Amniotic stem cell (primary cell): ENCODE data around the gene TESK2.
A peak's percentile ranks its signal among the peaks of the same experiment; 100 is the strongest.
"Not testable (repeated sequence)": the region's sequence is repeated elsewhere in the genome, so short reads cannot be mapped to it uniquely, and the experiment has no call there.

Source experiments
- DNase-seq: peaks from one replicate; lab custom pipeline; 2025; lab: John Stamatoyannopoulos, UW

The TESK2 gene

DNA sequence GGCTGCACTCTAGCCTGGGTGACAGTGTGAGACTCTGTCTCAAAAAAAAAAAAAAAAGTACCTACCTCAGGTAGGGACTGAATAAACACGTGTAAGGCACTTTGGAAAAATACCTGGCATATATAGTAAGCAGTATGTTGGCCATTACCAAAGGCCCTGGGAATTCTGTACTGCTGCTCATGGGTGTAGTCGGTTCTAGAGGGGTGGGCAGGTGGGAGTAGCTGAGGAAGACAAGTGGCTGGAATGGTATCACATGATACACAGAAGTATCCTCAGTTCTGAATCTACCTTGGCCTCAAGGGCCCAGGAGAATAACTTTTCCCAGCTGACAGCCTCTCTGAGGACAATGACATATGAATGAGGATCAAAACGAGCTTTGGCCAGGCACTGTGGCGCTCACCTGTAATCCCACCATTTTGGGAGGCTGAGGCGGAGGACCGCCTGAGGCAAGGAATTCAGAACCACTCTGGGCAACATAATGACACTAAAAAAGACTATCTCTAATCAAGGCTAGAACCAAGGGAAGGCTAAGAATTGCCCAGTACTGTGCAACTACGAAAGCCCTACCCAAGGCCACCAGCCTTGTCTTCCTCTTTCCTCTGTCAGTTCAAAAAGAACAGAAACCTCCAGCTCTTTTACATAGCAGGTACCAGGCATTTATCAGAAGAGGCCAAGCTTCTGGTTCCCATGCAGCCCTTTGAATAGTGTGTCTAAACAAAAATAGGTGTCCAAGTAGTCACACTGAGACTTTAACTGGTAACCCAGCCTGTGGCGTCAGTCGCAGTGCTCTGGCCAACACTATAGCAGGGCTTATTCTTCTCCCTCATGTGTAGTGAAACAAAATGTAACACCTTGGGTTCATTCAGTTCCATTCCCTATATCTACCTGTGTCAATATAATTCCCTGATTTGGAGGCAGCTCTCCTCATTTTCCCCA lies 19.3 kb upstream of the TESK2 start:
- no peak for DNase-seq

DNA sequence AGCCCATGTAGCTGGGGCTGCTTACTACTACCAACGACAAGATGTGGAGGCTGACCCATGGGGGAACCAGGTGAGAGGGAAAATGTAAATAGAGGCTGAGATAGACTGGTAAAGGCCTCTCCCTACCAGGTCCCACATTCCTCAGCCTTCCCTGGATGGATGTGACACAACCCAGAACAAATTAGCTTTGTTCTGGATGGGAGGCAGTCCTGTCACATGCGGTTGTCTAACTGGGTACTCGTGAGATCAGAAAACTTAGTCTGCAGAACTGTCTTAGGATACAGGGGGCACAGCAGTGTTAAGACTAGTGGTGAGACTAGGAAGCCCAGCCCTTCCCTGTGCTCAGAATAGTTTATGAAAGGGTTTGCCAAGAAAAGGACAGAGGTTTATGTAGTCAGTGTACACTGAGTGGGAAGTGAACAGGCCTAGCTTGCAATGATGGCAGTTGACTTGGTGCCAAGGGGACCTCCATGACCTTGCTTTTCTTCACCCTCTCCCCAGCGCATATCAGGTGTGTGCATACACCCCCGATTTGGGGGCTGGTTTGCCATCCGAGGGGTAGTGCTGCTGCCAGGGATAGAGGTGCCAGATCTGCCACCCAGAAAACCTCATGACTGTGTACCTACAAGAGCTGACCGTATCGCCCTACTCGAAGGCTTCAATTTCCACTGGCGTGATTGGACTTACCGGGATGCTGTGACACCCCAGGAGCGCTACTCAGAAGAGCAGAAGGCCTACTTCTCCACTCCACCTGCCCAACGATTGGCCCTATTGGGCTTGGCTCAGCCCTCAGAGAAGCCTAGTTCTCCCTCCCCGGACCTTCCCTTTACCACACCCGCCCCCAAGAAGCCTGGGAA lies 17.6 kb upstream of the TESK2 start:
- no peak for DNase-seq

DNA sequence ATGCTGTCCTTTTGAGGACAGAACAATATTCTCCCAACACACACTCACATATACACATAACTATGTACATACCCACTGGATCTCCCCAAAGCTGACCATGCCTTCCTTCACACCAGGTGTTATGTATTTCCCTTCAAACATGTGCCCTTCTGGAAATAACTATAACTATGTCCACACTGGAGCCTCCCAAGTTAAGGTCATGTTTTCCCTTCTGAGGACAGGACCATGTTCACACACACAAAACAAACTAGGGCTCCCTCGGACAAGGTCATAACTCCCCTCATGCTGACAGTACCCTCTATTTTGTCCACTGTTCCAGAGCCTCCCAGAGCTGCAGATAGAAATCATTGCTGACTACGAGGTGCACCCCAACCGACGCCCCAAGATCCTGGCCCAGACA lies 16.9 kb upstream of the TESK2 start:
- DNase-seq: no peak

DNA sequence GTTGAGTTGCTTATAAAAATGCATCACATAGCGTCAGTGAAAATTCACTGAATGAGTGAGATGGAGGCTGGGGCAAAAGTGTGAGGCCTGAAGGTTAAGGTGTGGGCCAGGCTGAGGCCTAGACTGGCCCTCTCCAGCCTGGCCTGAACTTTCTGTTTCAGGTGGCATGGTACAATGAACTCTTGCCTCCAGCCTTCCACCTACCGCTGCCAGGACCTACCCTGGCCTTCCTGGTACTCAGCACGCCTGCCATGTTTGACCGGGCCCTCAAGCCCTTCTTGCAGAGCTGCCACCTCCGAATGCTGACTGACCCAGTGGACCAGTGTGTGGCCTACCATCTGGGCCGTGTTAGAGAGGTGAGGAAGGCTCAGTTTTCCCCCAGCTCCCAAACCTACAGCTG lies 16.2 kb upstream of the TESK2 start:
- DNase-seq: no peak

DNA sequence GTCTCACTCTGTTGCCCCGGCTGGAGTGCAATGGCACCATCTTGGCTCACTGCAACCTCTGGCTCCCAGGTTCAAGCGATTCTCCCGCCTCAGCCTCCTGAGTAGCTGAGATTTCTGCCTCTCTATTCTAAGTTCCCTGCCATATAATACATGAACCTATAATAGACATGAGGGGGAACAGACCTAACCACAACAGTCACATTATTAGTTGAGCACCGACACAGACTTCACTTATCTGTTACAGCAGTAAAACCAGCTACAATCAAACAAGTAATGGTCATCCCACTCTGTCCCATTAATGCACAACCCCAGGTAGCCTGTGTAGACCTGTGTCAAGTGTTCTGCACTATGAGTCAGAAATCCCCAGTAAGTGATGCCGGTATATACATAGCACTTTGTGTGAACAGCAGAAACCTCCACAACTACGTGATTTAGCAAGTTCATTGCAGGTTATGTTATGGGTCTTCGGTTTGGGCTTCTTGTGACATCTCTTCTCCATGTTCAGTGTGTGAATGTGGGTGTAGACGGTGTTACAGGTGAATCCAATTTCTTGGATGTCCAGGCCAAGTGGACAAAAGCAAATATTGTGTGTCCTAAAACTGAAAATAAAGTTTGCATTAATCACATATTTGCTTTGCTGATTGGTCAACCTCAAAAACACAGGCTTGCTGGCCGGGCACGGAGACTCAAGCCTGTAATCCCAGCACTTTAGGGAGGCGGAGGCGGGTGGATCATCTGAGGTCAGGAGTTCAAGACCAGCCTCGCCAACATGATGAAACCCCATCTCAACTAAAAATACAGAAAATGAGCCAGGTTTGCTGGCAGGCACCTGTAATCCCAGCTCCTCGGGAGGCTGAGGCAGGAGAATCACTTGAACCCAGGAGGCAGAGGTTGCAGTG lies 12.7 kb upstream of the TESK2 start:
- no peak for DNase-seq

DNA sequence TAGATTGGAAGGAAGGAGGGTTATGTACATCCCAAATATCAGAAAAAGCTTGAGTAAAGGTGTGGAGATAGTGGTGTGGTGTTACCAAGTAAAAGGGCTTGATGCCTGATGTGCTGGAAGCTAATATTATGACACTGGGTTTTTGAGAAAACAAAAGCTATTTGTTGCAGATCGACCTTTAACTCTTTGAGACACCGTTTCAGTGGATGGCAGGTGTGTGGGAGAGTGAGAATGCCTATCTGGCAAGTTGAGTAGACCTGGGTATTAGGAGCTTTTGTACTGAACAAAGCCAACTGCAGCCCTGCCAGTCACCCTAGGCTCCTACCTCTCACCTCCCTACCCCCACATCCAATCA lies 10.5 kb upstream of the TESK2 start:
- no peak for DNase-seq

DNA sequence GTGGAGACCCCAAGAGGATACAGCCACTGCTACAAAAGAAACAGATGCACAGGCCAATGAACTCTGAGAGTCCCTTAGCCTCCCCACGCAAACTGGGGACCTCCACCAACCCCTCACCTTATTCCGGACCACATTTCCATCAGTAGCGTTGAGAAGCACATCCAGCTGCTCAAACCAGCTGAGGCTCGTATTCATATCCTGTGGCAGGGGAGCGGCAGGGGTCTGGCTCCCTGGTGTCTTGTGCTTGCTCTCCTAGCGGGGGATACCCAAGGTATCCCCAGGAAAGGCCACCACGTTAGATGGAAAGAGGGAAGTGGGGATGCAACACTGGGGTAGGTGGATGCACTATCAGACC lies 8.4 kb upstream of the TESK2 start:
- no peak for DNase-seq

DNA sequence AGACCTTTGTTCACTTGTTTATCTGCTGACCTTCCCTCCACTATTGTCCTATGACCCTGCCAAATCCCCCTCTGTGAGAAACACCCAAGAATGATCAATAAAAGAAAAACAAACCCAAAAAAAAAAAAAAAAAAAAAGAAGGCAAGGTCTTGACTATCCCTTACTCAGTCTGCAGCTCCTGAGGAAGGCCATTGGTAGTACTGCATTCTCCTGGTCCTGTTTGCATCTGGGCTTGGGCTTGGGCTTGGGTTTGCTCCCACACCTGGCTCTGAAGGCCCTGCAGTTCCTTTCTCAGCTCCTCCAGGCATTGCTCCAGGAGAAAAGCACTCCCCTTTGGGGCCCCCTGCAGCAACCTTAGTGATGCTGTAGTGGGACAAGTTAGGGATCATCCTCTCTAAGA lies 7.3 kb upstream of the TESK2 start:
- DNase-seq: no peak

DNA sequence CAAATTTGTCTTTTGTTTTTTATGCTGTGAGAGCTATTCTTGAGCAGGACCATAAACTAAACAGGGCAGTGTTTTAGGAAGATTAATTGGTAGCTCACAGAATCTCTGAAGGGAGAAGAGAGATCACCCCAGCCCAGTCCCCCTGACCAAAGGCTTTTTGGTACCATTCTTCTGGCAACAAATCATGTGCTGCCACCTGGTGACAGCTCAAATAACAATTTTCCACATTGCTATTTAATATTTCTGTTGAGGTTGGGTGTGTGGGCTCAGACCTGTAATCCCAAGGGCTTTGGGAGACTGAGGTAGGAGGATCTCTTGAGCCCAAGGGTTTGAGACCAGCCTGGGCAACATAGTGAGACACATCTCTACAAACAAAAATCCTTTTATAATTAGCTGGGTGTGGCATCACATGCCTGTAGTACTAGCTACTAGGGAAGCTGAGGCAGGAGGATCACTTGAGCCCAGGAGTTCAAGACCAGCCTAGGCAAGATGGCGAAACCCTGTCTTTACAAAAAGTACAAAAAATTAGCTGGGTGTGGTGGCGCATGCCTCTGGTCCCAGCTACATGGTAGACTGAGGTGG lies 2.2 kb upstream of the TESK2 start:
- peak; percentile 24 for DNase-seq

DNA sequence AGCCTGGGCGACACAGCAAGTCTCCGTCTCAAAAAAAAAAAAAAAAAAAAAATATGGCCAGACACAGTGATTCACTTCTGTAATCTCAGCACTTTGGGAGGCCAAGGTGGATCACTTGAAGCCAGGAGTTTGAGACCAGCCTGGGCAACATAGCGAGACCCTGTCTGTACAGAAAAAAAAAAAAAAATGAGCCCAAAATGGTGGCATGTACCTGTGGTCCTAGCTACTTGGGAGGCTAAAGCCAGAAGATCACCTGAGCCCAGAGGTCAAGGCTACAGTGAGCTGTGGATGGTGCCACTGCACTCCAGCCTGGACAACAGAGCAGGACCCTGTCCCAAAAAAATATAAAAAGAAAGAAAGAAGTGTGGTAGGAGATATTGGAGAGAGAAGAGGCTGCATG lies 1.7 kb upstream of the TESK2 start:
- DNase-seq: no peak

DNA sequence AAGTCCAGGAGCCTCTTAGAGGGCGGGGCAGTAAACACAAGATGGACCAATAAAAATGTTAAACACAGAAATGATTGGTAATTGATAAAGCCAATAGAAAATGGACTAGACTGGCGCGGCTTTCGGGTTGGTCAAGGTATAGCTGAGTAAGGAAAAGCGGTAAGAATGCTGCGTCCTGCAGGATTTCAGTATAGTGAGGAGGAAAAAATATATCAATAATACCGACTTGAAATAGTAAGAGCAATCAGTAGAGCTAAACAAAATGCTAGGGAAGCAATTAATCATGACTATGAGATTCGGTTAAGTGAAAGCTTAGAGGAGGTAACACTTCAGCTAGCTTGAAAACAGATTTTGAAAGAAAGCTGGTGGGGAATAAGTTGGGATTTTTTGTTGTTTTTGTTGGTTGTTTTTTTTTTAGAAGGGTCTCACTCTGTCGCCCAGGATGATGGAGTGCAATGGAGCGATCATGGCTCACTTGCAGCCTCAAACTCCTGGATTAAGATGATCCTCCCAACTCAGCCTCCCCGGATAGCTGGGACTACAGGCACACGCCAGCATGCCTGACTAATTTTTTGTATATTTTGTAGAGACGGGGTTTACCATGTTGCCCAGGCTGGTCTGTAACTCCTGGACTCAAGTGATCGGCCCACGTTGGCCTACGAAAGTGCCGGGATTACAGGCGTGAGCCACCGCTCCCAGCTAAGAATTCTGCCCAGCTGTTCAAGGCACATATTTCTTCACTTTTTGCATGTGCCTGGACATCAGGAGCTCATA lies 711 bp upstream of the TESK2 start:
- no peak for DNase-seq

DNA sequence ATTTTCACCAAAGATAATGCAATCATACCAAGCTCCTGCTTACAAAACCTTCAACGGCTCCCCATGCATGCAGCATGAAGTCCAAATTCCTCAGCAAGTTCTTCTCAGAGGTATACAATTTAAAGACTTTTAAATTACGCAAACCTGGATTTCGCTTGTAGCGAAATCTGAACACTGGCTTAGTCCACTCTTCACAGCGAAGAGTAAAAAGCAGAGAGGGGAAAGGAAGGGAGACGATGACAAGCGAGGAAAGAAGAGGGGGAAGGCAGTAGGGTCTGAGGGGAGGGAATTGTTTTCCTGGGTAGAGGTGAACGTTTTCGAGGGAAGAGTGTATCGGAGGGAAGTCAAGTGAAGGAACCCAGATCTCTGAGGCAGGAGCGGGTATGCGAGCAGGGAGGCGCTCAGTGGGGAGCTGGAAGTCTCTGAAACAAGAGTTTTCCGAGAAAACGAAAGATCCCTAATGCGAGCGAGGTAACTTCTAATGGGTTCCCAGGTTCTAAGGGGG lies 790 bp downstream of the TESK2 start:
- peak; percentile 12 for DNase-seq

DNA sequence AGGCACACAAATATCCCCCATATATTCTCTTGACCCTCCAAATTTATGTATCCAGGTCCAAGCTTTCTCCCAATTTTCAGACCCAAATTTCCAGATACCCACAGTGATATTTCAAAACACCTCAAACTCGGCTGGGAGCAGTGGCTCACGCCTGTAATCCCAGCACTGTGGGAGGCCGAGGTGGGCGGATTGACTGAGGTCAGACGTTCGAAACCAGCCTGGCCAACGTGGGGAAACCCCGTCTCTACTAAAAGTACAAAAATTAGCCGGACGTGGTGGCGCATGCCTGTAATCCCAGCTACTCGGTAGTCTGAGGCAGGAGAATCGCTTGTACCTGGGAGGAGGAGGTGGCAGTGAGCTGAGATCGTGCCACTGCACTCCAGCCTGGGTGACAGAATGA lies 1.6 kb downstream of the TESK2 start:
- not testable (repeated sequence) for DNase-seq

DNA sequence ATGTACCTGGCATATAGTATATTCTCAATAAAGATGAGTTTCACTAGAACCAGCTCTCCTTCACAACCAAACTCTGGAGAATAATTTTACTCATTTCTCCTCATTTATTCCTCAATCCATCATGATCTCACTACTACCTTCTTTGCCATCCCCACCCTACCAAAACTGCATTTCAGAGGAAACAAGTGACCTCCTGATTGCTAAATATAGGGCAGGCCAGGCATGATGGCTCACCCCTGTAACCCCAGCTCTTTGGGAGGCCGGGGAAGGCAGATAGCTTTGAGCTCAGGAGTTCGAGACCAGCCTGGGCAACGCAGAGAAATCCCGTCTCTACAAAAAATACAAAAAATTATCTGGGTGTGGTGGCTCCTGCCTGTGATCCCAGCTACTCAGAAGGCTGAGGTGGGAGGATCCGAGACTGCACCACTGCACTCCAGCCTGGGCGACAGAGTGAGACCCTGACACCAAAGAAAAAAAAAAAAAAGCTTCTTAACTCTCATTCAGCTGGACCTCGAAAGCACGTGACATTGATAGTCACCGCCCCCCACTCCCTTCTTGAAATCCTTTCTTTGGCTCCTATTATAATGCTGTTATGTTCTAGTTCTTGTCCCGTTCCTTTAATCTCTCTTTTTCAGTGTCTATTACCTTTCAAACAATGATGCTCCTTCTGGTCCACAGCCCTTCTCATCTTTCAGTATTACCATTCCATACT lies 2.1 kb downstream of the TESK2 start:
- DNase-seq: no peak

DNA sequence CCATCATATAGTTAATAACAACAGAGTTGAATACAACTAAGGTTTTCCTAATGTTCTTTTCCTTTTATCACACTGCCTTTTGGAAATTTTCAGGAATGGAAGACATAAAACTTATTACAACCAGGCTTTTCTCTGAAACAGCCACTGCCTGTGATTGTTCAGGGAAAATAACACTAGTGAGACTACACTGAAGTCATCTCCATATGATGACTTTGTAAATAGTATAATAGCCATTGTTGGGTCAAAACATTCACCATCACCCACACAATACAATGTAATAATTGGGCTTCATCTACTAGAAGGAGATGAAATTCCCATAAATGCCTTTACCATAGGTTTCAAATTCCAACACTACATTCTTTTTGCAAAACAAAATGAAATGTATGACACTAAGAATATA lies 5.0 kb downstream of the TESK2 start:
- DNase-seq: no peak

DNA sequence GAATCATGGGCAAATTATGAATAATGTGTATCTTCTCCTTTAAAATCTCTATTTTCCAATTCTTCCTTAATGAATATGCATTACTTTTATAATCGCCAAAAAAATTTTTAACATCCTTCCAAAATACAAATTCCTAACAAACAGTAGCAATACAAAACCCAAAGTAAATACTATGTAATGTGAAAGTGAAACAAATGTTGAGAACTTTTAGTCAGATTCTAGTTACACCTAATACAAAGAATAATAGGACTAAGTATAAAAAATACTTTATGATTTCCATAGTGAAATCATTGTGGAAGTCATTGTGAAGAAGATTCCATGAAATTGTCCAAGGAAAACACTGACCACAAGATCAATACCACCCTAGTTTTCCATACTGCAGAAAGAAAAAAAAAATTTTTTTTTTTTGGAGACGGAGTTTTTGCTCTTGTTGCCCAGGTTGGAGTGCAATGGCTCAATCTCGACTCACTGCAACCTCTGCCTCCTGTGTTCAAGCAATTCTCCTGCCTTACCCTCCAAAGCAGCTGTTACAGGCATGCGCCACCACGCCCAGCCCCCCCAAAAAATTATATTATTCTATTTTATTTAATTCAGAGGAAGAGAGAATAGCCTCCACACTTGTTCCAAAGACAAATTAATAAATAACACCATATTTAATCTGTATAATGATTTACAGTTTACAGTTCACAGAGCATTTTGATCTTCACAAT lies 11.8 kb downstream of the TESK2 start:
- DNase-seq: no peak

DNA sequence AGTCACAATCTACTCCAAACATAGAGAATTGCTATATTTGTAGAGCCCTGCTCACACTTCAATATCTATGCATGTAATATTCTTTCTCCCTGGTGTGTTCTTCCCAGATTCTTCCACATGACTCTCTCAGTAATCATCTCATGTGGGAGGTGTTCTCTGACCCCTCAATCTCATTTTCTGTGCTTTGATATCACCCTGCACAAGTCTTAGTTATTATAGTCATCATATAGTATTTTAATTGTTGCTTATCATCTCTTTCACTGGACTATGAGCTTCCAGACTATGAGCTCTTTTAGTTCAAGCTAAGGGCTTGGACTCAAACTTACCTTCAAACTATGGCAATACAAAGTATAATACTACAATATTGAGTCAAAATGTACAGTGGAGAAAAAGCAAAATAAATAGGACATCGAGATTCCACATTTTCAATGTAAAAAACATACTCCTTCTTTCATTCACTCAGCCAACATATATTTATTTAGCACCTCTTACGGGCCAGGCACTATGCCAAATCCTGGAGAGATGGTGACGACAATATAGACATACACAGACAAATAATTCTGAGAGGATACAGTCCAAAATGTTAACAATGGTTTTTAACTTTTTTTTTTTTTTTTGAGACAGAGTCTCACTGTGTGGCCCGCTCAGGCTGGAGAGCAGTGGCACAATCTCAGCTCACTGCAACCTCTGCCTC lies 12.7 kb downstream of the TESK2 start:
- DNase-seq: no peak

DNA sequence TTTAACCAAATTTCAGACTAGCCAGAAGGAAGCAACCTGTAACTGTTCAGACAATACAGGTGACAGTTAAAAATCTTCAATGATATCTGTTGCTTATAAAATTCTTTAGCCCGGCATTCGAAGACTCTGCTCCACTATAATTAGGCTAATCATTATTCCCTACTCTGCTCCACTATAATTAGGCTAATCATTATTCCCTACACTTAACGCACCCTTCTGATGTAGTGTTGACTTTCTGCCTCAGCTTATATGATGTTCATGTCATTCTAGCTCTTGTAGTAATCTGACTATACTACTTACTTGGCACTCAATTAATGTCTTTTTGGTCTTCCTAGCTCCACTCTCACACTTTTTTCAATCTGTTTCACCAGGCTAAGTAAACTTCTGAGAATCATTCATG lies 13.3 kb downstream of the TESK2 start:
- no peak for DNase-seq

DNA sequence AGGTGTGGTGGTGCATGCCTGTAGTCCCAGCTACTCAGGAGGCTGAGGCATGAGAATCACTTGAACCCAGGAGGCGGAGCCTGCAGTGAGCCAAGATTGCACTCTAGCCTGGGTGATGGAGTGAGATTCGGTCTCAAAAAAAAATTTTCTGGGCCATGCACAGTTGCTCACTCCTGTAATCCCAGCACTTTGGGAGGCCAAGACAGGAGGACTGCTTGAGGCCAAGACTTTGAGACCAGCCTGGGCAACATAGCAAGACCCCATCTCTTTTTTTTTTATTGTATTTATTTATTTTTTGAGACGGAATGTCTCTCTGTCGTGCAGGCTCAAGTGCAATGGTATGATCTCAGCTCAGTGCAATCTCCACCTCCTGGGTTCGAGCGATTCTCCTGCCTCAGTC lies 16.8 kb downstream of the TESK2 start:
- DNase-seq: not testable (repeated sequence)
